ELF-1 (cell line): ENCODE measurements around the gene LHCGR.

ENCODE experiments used
- DNase-seq: peaks from one replicate; pipeline ENCODE4 v3.0.0-alpha.2; 2016; ENCODE audit warnings: low read depth, low spot score

LHCGR gene

DNA sequence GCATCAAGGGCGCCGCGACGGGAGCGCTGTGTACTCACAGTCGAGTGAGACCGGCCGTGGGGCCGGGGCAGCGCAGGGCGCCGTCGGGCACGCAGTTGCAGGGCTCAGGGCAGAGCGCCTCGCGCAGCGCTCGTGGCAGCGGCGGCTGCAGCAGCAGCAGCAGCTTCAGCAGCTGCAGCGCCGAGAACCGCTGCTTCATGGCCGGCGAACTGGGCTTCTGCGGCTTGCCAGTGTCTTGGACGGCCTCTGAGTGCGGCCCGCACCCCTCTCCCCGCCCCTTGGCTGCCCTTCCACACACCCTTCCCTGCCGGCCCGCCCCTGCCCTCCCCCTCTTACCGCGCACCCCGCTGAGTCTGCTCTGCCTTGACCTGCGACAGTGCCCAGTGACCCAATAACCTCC is at the start of gene LHCGR:
Gene LHCGR (minus strand): TSS at position 252 of the 400 bp plus-strand sequence. CDS start 53 bp downstream, at position 199.
- DNase-seq, result peak; percentile 27

DNA sequence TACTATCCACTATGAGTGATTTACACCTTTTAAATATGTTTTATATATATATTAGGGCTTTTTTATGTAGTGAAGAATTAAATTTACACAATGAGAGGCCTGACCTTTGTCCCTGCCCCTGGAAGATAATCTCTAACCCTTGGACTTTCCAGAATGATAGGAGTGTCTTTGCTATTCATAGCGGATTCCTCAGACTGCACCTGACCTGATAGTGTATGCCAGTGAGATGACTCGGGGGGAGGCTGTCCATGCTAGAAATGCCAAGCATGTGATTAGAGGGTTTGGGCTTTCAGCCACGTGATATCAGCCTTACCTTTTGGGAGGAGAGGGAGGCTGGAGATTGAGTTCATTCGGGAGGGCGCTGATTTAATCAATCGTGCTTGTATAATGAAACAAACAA is 44.1 kb upstream of the LHCGR start:
- no peak for DNase-seq

GRCh38 chr2:48795065-48795464 is 39.5 kb upstream of the LHCGR start:
- no peak for DNase-seq

- no peak for DNase-seq
Observed at GRCh38 chr2:48793671-48794070, 38.1 kb upstream of the LHCGR start.

- no peak for DNase-seq
Observed at GRCh38 chr2:48792030-48792429, 36.5 kb upstream of the LHCGR start.

- DNase-seq, result no peak
Observed at GRCh38 chr2:48790407-48791170, 35.1 kb upstream of the LHCGR start.

DNA sequence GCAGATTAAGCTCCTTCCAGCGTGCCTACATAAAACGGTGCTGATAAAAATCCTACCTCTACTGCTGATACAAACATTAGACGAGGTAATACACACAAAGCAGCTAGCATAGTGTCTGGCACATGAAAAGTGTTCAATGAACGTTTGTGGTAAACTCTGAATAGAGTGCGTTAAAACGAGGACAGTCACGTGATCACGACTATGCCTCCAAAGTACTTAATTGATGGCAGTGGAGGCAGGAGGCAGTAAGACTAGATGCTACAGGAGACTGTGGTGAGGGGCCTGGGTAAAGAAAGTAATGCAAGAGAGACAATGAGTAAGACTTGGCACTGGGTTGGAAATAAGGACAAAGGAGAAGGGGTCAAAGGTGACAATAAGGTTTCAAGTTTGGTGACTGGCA is 32.1 kb upstream of the LHCGR start:
- no peak for DNase-seq

DNA sequence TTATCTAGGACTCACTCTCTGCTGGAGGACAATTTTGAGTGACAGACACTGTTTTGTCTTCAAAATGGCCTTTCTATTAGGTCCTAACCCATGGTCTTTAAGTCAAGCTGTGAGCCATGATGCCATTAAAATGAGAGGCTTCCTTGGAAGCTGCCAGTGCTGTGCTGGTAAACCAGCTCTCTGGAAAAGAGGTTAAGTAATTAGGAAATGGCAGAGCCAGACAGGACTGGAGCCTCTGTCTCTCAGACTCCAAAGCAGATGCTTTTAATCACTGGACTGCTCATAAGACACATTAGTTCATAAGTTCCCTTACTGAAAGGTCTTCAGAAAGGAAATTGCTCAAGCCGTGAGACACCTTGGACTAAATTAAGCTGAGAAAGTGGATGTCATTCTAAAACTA is 25.8 kb upstream of the LHCGR start:
- DNase-seq, result no peak

DNA sequence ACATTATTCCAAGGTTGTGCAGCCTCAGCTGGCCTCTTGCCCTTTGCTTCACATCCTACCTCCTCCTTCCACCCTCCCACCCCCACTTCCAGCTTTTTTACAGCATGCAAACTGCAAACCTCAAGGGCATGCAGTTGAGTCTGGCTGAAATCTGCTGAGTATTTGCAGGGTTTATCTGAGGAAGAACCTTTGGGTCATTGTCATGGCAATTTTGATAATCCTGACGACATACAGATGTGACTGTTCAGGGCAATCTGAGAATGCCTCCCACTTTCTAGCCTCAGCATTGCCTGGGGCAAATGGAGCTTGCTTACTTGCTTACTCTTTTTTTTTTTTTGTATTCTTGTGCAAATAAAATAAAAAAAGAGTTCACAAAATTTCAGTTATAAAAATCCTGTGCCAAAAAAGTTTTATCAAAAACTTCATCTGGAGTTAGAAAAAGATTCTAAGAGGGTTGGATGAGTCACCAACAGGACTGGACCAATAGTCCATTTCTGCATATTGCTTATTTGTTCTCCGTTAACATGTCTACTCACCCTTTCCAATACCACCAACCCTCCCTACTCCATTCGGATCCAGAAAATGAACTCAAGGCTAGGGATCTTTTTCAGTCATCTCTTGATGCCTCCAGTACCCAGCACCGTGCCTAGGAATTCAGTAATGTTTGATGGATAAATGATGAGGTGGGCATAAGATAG is 23.6 kb upstream of the LHCGR start:
- no peak for DNase-seq

- DNase-seq, result no peak
Observed at GRCh38 chr2:48774251-48774650, 18.7 kb upstream of the LHCGR start.

DNA sequence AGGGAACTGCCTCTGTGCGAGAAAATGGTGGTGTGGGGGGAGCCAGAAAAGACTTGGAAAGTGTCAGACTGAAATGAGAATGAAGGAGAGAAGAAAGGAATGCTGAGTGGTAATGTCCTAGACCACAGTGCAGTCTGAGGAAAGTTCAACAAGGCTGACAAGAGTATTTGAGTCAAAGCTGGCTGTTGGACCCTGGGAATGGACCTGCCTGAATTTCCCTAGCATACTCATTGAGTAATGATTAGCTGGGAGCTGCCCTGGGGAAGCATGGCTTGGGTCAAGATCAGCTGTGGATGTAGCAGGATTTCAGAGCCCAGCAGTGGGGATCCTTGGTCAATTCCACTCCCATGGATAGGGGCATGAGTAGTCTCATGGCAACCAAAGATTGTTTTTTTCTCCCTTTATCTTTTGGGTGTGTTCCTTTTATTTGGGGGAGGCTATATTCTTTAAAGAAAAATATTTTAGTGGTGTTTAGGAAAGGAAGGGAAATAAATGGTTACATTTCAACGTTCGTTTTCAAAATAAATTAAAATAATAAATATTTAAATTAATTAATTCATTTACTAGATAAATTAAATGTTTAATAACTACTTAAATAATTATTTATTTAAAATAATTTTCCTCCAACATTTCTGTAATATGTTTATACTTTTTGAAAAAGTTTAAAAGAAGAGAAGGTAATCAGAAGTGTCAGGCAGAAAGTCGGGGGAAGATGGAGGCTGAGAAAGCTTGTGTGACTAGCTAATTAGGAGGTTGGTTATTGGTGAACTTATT is 15.9 kb upstream of the LHCGR start:
- DNase-seq, result no peak

DNA sequence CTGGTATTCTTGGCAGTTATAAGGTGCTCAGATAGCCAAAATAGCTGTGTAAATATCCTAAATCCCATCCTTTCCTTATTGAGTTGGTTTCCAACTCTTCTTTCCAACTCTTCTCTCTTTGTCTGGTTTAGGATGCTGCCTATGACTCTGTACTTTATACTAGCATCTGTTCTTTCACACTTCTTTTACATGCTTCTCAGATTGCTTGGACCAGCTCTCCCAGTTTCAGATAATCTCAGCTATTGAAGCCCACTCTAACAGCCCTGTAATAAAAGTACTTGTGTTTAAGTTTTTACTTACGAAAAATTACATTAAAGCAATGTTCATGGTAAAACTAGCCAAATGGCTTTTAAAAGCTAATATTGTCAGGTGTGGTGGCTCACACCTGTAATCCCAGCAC is 14.7 kb upstream of the LHCGR start:
- DNase-seq, result no peak

- DNase-seq, result peak; percentile 52
Observed at GRCh38 chr2:48768669-48769068, 13.1 kb upstream of the LHCGR start.

- DNase-seq, result peak; percentile 95
Observed at GRCh38 chr2:48767330-48767729, 11.8 kb upstream of the LHCGR start.

GRCh38 chr2:48760826-48761225 is 5.3 kb upstream of the LHCGR start:
- peak; percentile 53 for DNase-seq

GRCh38 chr2:48759682-48760081 is 4.2 kb upstream of the LHCGR start:
- no peak for DNase-seq

GRCh38 chr2:48756289-48756688 is 765 bp upstream of the LHCGR start:
- no peak for DNase-seq

- DNase-seq, result peak; percentile 28
Observed at GRCh38 chr2:48754874-48755273, 650 bp downstream of the LHCGR start.

DNA sequence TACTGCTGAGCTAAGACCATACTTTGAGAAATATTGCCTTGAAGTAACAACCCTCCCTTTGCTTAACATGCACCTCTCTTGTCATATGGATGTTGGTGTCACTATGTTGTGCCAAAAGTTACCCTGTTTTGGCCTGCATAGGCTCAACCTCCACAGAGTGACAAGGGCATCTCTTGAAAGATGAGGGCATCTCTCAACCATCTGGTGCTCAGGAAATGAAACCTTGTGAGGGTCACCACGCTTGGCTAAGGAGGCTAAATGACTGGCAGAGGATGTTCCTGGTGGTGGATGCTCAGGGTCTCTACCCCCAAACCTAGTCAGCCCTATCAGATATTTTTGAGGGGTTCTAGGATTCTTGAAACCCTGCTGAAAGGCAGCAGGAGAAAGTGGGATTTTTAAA is 2.3 kb downstream of the LHCGR start:
- no peak for DNase-seq

- DNase-seq, result no peak
Observed at GRCh38 chr2:48750128-48750739, 5.3 kb downstream of the LHCGR start.

DNA sequence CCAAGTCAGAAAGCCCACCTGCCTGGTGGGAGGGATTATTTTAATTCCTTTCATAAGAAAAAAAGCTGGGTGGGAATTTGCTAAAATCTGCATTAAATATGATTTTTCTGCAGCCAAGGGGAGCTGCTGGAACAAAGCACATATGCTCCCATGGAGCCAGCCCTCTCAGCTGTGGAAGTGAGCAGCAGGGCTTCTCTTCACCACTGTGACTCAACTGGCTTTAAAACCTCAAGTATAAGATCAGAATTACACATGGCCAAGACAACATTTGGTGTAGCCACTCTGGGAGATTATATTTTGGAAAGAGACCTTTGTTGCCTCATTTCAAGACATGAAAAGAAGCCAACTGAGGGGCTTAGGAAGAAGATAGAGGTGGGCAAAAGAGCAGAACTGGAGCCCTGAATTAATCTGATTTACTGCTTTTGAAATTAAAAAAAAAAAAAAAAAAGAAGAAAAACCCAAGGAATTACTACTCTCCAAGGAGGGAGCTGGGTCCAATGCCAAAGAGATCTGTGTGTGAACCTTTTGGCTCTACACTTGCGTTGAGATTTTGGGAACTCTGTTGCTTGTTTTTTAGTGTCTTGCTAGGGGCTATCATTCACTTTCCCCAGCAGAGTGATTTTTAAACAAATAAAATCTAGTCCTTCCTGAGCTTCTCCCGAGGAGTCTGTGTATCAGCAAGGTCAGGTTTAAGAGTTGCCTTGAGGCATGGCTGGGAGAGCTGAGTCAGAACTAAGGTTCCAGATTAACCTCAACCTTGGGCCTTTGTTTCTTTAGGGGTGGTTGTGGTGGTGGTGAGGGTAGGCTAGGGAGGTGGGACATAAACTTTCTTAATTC is 6.0 kb downstream of the LHCGR start:
- no peak for DNase-seq
